ENCODE measurements around the gene TRIL.

DNA sequence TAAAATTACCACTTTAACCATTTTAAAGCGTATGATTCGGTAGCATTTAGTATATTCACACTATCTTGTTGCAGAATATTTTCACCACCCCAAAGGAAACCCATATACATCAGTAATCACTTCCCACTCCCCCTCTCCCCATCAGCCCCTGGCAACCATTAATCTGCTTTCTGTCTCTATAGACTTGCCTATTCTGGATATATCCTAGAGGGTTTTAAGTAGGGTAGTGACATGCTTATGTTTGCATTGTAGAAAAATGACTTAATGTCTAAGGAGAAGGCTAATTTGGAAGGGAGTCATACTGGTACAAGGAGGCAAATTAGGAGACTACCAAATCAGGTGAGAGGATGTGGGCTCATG lies 42.6 kb upstream of the TRIL start:
- TF ChIP-seq CTCF (IDR thresholded peaks at IDR 0.05) (no peak), POLR2A (IDR thresholded peaks at IDR 0.05) (no peak)
